NCI-H446 treated with DMSO at 0.1 percent for 48 hours (cell line): ENCODE measurements around the gene SLC29A1.
"Not testable (repeated sequence)": the region's sequence is repeated elsewhere in the genome, so short reads cannot be mapped to it uniquely, and the experiment has no call there.

Source experiments
- DNase-seq: peaks from one replicate; lab custom pipeline; 2025; lab: John Stamatoyannopoulos, UW

Gene SLC29A1

DNA sequence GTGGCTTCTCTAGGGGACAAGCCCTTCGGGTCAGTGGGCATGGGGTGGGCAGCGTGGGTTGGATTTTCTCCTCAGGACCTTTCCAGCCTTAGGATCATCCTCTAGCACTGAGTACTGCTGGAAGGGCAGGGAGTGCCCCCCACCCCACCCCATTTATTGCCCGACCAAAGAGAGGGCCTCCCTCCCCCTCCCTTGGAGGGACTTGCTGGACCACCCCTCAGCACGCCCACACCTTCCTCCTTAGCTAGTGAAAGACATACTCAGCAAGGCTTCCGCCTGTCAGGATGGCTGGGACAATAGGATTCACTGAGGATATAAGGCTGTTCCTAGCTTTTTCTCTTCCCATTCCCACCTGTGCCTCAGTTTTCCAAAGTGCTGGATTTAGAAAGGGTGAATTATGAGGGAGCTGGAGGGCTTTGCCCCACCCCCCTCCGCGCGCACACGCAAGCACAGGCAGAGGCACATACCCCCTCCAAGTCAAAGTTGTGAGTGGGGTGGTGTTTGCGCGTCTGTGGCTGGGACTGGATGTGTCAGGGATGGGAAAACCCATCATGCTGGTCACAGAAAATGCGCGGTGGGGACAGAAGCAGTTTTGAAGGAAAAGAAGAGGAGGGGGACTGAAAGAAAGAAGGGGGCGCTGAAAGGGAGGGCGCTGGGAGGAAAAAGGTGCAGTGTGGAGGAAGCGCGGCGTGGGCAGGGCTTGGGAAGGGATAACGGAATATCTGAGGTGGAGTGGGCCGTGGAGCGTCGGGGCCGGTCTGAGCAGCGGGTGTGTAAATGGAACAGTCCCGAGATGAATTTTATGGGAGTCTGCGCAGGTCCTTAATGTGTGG, 693 bp upstream of the SLC29A1 start:
- no peak for DNase-seq

DNA sequence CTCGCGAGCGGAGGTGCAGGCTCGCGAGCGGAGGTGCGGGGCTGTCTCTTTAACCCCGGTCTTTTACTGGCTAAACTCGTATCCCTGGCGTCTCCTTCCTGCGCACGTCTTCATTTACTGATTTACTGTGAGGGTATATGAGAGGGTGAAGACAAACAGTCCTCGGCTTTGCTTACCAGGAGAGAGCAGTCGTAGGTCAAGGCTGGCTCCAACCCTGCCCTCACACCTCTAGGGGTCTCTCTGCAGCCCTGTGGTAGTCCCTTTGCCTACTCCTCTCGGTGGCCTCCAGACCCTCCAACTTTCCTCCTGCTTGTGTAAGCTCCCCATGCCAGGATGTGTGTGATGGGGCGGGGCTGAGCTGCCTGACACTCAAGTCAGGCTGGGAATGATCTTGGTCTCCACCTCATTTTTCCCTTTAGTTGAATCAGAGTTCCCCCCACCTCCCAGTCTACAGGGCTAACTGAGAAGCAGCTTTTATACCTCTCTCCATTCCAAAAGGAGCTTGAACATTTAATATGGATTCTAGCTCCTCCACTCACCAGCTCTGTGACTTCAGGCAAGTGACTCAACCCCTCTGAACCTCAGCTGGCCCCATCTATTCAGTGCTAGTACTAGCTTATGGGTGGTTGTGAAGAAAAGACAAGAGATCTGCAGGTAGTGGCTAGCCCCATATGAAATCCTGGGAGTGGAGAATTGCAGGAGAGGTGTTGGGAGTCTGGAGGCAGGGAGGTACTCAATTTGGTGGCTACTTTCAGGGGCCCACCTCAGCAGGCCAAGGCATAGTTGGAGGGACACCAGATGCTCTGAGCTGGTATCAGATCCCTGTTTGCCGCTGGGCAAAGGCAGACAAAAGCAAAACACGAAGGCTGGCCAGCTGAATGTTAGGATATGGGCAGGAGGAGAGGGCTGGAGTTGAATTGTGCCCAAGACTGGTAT, 902 bp downstream of the SLC29A1 start:
- DNase-seq: no peak

DNA sequence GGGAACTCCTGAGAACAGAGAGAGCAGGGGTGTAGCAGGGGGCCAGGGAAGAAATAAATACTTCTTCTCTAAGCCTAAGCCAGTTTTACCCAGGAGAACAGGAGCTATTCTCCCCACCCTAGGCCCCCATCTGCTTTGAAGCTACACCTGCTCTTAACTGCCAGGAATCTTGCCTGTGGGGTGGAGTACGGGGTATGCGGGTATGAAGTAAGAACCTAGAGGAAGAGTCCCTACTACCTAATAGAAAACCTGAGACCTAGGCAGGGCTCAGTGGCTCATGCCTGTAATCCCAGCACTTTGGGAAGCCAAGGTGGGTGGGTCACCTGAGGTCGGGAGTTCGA, 1.5 kb downstream of the SLC29A1 start:
- DNase-seq: no peak

DNA sequence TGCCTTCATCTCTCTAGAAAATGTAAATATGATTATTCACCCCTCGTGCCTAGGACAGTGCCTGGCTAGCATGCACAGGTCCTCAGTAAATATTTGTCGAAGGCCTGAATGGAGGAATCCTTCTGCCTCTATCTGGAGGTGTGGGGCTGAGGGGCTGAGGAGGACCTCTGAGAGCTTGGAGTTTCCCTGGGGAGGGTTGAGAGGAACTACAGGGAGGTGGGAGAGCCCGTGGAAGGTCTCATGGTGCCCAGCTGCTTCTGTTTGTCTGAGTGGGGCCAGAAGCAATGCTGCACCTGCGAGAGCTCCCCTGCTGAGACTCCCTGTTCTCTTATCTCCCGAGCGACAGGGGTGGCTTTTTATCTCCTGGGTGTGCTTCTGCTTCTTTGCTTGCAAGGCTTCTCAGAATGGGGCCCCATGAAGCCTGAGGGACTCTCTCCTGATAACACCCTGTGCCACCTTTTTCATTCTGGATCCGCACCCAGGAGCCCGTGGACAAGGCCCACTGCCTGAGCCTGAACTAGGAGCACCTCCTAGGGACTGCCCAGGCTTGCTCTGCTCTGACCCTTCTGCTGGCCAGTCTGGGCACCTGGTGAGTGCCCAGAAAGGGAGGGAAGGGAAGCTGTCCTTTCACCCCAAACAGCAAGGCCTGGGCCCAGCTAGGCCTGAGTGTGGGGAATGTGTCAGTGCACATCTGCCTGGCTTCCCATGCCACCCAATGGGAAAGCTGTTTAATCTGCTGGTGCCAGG, 2.4 kb downstream of the SLC29A1 start:
- no peak for DNase-seq

DNA sequence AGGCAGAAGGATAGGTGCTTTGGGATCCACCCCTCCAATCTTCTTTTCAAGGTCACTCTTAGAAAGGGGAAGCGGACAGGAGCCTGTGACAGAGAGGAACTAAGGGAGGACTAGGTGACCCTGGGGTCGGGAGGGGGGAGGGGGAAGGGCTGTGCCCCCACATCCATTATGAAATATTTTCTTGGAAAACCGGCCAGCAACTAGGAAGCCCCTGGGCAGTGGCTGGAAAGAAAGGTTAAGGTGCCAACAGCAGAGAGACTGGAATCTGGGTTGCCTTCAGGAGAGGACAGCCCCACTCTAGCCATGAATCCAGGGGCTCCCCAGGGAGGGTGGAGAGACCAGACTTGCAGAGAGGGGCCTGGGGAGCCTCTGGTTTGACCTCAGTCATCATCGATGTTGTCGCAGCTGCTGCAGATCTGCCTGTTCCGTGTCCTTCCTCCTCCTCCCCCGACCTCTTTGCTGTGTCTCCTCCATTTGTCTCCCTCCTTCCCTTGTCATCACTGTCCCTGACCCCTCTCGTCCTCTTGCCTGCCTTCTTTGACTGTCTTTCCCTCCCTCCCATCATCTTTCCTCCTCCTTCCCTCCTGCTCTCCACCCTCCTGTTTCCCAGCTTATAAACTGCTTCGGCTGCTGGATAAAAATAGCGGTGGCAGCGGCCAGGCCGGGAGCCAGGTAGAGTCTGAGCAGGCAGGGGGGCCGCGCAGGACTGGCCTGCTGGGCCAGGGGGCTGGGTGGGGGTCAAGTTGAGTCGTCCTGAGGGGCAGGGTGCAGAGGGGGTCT, 3.2 kb downstream of the SLC29A1 start:
- DNase-seq: no peak

DNA sequence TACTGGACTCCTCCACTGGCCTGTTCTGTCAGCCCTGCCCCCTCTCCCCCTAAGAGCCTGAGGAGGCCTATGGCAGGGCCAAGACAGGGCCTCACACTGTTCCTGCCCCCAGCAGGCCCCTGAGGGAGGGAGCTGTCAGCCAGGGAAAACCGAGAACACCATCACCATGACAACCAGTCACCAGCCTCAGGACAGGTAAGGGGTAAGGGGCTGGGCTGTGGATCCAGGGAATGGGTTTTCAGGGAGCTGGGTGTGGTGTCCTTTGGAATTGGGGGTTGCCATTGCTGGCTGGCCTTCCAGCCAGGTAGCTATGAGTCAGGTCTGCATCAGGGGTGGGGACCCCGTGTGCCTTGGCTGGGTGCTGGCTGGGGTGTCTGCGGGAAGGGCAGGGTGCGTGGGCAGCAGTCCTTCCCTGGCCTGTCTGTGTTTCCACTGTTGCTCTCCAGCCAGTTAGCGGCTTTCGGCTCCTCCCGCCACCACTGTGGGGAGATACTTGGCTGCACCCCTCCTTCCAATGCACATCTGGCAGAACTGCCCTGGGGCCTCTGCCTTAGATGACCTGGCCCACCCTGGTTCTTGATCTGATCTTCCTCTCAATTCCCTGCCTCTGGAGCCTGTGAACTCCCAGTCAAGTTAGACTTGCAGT, 3.9 kb downstream of the SLC29A1 start:
- no peak for DNase-seq

DNA sequence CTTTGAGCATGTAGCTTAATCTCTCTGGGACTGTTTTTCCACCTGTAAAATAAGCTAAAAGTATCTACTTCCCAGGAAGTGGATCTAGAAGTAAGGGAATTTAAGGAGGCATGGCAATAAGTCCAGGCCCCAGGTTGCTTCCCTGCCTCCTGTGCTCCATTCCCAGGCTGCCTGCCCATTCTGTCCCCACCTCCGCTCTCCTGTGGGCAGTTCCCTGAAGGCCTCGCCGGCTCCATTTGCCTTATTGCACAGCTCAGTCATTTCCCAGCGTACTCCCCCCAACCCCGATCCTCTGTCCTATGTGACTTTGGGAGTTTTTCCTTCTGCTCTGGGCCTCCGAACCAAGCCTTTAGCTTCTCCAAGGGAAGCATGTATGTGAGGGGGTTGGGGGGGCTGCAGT, 4.6 kb downstream of the SLC29A1 start:
- no peak for DNase-seq

DNA sequence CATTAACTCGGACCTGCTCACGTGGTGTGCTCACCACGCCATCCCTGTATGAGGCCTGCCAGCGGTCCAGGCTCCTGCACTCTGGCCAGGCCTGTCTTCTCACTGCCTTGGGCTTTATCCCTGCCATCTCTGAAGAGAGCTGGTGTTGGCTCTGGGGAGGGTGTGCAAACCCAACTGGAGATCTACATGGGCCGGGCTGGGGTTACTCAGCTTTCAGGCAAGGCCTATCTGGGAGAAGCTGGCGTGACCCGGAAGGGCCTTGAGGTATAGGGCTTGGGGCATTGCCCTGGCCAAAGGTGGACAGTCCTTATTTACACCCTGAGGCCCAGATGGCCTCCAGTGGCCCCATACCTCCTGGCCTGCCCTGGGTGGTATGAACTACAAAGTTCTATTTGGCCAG, 5.0 kb downstream of the SLC29A1 start:
- DNase-seq: no peak

DNA sequence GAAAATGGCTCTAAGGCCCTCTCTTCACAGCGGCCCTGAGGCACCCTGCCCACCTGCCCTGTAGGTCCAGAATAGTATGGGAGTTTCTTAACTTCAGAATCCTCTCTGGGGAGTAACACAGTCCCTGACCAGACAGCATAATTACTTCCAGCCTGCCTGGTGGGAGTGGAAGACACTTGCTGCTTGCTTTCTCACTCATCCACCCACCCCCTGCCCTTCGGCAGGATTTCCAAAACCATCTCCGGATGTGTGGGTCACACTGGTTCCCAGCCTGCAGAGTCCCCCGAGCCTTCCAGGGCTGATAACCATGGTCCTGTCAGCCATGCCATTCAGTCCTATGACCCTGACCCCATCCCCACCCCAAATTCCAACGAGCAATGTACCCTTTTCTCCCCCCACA, 5.4 kb downstream of the SLC29A1 start:
- no peak for DNase-seq

DNA sequence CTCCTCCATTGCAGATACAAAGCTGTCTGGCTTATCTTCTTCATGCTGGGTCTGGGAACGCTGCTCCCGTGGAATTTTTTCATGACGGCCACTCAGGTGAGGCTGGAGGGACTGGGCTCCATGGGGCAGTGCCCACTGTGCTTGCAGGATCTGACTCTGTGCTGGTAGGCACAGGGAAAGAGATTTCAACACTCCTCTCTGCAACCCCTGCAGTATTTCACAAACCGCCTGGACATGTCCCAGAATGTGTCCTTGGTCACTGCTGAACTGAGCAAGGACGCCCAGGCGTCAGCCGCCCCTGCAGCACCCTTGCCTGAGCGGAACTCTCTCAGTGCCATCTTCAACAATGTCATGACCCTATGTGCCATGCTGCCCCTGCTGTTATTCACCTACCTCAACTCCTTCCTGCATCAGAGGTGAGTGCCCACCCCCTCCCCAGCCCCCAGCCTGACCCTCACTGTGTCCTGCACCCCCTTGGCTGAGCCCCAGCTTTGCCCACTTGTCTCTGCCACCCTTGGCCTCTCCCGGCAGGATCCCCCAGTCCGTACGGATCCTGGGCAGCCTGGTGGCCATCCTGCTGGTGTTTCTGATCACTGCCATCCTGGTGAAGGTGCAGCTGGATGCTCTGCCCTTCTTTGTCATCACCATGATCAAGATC, 6.1 kb downstream of the SLC29A1 start:
- no peak for DNase-seq

DNA sequence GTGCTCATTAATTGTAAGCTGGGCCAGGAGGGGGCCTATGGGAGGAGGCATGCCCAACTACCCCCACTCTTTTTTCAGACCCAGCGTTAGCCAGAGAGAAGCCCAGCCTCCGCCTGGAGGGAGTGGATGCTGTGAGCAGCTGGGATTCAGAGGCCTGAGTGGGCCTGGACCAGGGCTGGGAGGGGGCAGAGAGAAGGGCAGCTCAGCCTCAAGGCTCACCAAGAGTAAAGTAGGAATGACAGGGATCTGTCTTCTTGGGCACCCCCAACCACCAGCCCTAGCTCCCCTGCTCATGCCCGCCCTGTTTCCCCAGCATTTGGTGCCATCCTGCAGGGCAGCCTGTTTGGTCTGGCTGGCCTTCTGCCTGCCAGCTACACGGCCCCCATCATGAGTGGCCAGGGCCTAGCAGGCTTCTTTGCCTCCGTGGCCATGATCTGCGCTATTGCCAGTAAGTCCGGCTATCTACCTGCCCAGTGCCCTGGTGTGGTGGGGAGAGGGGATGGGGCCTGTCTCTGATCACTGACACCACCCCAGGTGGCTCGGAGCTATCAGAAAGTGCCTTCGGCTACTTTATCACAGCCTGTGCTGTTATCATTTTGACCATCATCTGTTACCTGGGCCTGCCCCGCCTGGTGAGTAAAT, 6.8 kb downstream of the SLC29A1 start:
- DNase-seq: no peak

DNA sequence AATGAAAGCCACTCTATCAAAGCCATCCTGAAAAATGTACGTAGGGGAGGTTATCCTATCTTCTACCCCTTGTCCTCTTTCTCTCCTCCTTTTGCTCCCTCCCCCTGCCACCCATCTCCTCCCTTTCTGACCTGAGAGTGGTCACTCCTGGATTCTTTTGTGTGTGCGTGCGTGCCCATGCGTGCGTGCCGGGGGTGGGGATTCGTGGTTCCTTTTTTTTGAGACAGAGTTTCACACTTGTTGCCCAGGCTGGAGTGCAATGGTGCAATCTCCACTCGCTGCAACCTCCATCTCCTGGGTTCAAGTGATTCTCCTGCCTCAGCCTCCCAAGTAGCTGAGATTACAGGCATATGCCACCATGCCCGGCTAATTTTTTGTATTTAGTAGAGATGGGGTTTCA, 8.0 kb downstream of the SLC29A1 start:
- DNase-seq: not testable (repeated sequence)

DNA sequence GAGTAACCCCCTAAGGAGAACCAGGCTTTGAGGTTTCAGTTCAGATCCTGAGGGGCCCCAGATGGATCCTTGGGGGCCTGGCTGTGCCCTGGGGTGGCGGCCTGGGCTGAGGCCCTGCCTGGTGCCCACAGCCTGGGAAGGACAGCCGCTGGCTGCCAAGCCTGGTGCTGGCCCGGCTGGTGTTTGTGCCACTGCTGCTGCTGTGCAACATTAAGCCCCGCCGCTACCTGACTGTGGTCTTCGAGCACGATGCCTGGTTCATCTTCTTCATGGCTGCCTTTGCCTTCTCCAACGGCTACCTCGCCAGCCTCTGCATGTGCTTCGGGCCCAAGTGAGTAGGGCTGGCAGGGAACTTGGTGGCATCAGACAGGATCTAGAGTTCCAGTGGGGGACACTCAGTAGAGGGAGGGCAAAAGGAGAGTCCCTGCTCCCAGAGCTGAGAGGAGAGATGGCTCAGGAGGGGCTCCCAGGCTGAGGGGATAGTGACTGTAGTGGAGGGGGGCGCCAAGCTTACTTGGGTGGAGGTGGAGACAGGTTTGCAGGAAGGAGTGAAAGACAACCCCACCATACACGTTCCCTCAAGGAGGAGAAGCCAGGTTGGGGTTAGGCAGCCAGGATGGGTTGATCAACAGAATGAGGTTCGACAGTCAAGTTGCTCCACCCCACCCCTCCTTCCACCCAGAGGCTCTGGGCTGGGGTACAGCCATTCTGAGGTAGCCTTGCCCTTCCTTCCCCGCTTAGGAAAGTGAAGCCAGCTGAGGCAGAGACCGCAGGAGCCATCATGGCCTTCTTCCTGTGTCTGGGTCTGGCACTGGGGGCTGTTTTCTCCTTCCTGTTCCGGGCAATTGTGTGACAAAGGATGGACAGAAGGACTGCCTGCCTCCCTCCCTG, 9.5 kb downstream of the SLC29A1 start:
- DNase-seq: no peak

DNA sequence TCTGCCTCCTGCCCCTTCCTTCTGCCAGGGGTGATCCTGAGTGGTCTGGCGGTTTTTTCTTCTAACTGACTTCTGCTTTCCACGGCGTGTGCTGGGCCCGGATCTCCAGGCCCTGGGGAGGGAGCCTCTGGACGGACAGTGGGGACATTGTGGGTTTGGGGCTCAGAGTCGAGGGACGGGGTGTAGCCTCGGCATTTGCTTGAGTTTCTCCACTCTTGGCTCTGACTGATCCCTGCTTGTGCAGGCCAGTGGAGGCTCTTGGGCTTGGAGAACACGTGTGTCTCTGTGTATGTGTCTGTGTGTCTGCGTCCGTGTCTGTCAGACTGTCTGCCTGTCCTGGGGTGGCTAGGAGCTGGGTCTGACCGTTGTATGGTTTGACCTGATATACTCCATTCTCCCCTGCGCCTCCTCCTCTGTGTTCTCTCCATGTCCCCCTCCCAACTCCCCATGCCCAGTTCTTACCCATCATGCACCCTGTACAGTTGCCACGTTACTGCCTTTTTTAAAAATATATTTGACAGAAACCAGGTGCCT, 10.2 kb downstream of the SLC29A1 start:
- no peak for DNase-seq

DNA sequence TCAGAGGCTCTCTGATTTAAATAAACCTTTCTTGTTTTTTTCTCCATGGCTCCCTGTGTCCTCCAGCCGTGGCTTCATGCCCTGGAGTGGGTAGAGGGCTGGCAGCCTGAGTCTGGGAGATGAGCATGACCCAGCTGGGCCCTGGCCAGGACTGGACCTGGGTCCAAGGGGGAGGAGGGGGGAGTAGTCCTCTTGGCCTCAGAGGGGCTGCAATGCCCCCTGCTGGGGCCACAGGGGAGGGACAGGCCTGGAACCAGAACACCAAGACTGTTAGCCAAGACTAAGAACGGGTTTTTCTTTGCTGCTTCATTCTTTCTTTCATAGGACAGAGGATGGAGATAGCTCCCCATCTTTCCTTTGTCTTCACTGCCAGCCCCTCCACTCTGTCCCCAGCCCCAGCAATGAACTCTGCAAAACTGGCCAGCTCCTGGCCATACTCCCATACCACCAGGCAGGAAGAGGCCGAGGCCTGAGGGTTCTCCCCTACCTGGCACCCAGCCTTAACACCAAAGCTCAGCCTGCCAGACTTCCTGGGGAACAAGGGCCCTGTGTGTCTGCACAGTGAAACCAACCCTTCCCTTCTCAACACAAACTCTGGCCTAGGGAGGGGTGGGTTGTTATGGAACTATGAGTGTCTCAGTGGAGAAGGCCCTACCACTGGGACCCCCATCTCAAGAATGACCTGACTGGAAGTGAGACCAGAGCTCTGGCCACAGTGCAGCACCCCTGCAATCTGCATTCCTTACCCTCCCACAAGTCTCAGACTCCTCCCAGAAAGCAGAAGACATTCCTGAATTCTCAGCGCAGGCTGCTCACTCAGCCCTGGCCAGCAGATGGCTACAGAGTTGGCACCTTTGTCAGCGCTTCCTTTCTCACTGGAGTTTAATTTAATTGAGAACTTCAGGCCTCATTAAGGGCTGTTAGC, 11.0 kb downstream of the SLC29A1 start:
- peak; percentile 68 for DNase-seq

DNA sequence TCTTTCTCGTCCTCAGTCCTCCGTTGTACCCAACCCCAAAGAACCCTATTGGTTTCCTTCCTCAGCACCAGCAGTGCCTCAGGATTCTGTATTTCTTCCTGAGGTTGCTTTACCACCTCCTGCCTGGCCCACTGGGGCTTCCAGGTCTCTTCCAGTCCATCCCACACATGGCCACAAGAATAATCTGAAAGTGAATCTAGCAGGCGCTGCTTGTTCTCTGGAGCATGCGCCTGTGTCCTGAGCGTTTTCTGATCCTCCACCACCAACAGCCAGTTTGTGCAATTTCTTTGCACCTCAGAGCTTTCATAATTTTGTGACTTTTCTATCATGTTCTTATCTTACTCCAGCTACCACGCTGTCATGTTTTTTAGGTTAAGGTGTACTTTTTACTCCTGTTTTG, 11.9 kb downstream of the SLC29A1 start:
- no peak for DNase-seq

DNA sequence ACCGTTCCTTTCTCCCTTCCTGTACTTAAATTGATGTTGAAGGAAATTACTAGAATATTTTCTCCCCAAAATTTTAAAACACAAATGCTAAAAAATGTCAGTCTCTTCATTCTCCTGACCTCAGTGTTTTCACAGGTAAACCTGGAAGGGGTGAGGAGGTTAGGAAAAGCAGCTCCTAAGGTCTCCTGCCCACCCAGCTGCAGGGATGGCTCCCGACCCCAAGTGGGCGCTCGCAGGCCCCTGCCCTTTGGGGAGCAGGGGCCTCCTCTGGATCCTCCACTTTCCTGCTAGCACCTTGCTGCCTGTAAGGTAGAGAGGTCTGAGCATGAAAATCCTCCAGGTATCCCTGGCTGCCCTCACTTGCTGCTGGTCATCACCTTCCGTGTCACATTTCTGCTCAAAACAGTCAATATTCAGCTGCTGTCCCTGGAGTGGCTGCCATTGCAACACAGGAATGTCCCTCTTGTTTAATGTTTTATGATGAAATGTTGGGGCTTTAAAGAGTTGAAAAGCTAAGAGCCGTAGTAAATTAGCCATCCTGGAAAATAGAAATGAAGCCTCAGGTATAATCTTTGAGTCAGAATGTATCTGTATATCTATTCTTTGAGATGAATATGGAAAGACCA, 12.6 kb downstream of the SLC29A1 start:
- DNase-seq: no peak
